Fibroblast of the conjunctiva (primary cell): ENCODE data around the gene TPBGL.

ENCODE experiments used
- DNase-seq: peaks from one replicate; pipeline ENCODE4 v3.0.0-alpha.2; 2010; ENCODE audit warnings: low read depth

Gene TPBGL

GRCh38 chr11:75240311-75241035, at the start of gene TPBGL:
TPBGL (plus strand) TSS chr11:75240774; CDS start chr11:75241050, 276 bp downstream.
- DNase-seq: no peak

GRCh38 chr11:75191330-75191717, 49.2 kb upstream of the TPBGL start:
- no peak for DNase-seq

DNA sequence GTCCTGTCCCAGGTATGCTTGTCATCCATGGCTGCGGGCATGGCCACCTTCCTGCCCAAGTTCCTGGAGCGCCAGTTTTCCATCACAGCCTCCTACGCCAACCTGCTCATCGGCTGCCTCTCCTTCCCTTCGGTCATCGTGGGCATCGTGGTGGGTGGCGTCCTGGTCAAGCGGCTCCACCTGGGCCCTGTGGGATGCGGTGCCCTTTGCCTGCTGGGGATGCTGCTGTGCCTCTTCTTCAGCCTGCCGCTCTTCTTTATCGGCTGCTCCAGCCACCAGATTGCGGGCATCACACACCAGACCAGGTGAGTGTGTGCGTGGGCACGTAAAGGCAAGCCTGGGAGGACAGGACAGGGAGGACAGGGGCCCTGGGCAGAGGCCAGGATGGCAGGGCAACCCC, 47.3 kb upstream of the TPBGL start:
- no peak for DNase-seq

DNA sequence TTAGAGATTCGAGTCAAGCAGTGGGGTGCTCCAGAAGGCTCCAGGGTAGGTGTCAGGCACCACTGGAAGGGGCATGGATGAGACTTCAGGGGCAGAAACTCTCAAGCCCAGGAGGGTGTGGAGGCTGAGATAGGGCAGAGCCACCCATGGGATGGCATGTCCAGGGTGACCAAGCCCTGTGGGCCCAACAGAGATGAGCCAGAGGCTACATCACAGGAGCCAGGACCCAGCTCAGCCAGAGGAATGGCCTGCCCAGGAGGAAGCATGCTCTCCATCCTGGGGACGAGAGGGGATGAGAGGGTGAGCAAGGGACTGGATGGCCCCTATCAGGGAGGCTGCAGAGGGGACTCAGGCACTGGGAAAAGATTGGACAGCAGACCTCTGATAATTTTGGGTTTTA, 46.9 kb upstream of the TPBGL start:
- DNase-seq: no peak

DNA sequence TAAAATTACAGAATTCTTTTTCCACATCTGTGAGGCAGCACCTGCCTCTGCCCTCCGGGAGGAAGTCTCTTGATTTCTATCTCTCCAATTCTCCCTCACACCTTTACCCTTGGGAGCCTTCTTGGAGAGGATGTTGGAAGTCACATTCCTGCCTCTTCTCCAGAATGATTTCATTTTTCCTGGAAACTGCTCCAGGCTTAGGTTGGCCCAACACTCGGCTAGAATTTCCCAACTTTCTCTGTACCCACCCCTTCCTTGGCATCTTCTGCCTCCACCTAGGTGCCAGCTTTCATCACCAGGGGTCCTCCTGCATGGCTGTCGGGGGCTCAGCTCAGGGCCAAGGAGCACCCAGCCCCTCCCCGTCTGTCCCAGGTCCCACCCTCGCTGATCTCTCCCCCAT, 46.4 kb upstream of the TPBGL start:
- DNase-seq: no peak

DNA sequence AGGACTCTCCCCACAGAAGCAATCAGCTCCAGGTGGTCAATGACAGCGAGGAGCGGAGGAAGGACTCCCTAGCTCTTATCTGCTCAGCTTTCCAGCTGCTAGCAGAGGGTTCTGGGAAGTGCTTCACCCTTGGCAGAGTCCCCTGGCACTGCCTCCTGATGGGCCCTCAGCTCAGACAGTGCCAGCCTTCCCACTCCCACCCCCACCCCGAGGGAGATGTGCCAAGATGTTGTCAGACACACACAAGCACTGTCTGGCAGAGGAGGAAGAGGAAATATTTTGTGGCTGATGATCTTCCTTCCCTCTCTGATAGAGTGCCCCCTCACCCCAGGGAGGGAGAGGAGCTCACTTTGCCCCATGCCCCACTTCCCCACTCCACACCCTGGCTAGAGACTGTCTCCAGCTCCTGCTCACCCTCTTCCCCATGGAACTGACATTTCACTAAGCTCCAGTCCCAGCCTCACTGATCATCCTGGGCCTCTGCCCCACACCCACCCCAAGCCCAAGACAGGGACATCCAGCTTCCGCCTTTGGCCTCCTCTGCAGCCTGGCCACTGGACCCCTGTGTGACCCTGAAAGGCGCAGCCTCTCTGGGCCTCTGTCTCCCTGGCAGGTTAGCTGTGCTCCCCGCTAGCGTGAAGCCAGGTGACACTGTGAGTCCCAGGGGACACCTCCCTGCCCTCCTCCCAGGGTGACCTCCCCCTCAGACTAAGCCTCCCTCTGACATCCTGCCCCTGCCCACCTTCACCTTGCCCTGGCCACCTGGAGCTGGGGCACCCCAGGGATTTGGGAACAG, 45.2 kb upstream of the TPBGL start:
- no peak for DNase-seq

DNA sequence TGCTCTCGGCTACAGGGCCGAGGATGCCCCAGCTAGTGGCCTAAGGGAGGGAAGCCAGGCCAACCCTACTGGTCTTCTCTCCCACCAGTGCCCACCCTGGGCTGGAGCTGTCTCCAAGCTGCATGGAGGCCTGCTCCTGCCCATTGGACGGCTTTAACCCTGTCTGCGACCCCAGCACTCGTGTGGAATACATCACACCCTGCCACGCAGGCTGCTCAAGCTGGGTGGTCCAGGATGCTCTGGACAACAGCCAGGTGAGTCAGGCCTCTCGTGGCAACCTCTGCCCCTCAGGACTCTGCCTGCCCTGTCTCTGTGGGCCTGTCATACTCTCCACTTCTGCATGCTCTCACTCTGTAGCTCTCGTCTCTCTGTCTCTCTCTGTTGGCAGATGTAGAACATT, 44.1 kb upstream of the TPBGL start:
- no peak for DNase-seq

DNA sequence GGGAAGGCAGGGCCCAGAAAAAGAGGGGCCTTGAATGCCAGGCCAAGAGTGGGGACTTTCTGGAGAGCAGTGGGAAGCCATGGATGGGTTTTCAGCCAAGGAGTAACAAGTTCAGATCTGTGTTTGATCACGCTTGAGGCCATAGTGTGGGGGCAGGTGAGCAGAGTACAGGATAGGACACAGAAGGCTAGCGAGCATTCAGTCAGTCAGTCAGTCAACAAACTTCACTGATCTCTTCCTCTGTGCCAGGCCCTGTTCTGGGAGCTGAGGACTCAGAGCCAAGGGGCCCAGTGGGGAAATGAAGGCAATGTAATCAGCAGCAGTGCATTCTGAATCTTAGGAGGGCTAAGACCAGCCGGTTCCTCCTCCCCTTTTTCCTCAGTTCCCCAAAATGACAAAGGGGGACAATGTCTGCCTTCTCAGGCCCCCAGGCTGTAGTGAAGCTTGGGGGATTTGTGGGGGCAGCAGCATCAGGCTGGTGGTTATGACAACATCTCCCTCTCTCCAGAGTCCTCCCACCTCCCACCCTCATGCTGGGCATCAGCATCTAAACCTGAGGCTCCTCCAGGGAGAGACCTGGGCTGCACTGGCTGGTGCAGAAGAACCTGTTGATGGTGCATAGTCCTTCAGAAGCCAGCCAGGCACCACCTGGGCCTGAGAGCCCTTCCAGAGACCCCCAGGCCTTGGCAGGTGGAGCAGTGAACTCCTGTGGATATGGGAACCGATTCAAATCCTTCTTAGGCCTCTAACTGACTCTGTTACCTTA, 42.9 kb upstream of the TPBGL start:
- DNase-seq: no peak

- DNase-seq: no peak
Observed at GRCh38 chr11:75198278-75198973, 42.1 kb upstream of the TPBGL start.

DNA sequence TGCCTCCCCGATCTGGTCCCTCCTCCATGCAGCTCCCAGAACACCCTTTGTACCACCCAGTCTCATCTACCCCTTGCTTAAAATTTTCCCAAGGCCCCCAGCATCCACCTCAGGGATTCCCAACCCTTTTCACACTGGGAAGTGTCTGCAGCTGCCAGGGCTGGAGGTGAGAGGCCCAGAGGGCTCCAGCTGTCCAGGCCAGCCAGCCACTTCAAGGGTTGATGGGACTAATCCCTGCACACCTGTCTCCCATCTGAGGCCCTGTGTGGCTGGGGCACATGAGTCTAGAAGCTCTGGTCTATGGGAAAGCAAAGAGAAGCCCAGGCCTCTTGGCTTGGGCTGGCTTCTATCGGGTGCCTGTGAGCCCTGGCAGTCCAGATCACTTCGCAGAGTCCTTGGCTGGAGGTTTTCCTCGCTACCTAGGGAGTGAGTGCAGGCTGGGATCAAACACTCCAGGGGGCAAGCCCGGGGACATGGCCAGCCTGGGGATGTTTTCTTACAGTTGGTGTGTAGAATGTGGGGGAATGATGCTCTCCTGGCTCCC, 41.1 kb upstream of the TPBGL start:
- no peak for DNase-seq

GRCh38 chr11:75200051-75200450, 40.5 kb upstream of the TPBGL start:
- no peak for DNase-seq

GRCh38 chr11:75200531-75200930, 40.0 kb upstream of the TPBGL start:
- DNase-seq: no peak

- no peak for DNase-seq
Observed at GRCh38 chr11:75201771-75202170, 38.8 kb upstream of the TPBGL start.

- no peak for DNase-seq
Observed at GRCh38 chr11:75202195-75202594, 38.4 kb upstream of the TPBGL start.

GRCh38 chr11:75203138-75203537, 37.4 kb upstream of the TPBGL start:
- DNase-seq: no peak

GRCh38 chr11:75203641-75204011, 36.9 kb upstream of the TPBGL start:
- no peak for DNase-seq

- no peak for DNase-seq
Observed at GRCh38 chr11:75204012-75204674, 36.4 kb upstream of the TPBGL start.

- DNase-seq: peak; percentile 52
Observed at GRCh38 chr11:75204685-75205563, 35.6 kb upstream of the TPBGL start.

DNA sequence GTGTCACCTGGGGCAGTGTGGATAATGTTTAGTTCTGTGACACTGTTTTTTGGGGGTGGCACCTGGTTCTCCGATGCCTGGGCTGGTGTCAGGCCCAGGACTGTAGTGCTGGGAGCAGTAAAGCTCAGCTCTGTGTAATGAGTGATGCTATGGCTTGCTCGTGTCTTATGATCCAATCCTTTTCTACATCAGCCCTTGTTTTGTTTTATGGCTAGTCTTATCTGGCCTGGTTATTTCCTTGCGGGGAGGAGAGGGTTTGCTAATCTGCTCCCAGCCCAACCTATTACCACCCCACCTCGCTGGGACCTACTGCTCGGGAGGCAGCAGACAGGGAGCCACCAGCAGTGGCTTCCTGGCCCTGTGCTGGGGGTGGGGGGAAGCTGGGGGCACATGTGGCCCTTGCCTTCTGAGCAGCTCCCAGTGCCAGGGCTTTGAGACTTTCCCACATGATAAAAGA, 35.0 kb upstream of the TPBGL start:
- DNase-seq: no peak

GRCh38 chr11:75208446-75208845, 32.1 kb upstream of the TPBGL start:
- no peak for DNase-seq
